GM12865 (cell line): ENCODE data around the gene ST7.
"Not testable (repeated sequence)": the region's sequence is repeated elsewhere in the genome, so short reads cannot be mapped to it uniquely, and the experiment has no call there.

Experiments used
- DNase-seq: peaks from one replicate; pipeline ENCODE4 v3.0.0; 2010; ENCODE audit warnings: low read depth
- H3K4me3 ChIP-seq: 2 replicates; pipeline ENCODE4 v1.5.1; 2011; ENCODE audit warnings: mild to moderate bottlenecking, low read depth, low read length, control low read depth
- TF ChIP-seq, protein P1 (sequence below): IDR thresholded peaks from 2 replicates; pipeline ENCODE4 v1.5.1; 2011; ENCODE audit warnings: low read length, control low read depth, low read depth, inconsistent platforms; ENCODE audit not compliant: insufficient read depth; ENCODE audit errors: missing control alignments

The ST7 gene

DNA sequence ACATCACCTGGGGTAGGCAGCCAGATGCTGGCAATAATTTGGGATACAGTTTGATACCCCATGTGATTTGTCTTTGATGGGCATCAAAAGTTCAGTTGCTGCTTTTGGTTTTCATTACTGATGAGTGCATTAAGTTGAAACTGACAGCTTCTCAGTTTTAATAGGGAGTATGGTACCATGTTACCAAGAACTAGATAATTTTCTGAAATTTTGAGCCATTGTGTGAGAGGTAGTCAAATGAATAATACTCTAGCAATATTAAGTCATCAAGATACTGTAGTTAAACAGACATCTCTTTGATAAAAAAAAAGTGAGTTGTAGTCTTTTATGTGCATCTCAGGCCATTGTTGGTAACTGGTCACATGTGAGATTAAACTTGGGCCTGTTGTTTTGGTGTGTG lies 71.5 kb downstream of the ST7 start:
- TF ChIP-seq, protein P1, sequence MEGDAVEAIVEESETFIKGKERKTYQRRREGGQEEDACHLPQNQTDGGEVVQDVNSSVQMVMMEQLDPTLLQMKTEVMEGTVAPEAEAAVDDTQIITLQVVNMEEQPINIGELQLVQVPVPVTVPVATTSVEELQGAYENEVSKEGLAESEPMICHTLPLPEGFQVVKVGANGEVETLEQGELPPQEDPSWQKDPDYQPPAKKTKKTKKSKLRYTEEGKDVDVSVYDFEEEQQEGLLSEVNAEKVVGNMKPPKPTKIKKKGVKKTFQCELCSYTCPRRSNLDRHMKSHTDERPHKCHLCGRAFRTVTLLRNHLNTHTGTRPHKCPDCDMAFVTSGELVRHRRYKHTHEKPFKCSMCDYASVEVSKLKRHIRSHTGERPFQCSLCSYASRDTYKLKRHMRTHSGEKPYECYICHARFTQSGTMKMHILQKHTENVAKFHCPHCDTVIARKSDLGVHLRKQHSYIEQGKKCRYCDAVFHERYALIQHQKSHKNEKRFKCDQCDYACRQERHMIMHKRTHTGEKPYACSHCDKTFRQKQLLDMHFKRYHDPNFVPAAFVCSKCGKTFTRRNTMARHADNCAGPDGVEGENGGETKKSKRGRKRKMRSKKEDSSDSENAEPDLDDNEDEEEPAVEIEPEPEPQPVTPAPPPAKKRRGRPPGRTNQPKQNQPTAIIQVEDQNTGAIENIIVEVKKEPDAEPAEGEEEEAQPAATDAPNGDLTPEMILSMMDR, result no peak
- DNase-seq, result peak; percentile 14
- no peak overlapping the region for H3K4me3 ChIP-seq

DNA sequence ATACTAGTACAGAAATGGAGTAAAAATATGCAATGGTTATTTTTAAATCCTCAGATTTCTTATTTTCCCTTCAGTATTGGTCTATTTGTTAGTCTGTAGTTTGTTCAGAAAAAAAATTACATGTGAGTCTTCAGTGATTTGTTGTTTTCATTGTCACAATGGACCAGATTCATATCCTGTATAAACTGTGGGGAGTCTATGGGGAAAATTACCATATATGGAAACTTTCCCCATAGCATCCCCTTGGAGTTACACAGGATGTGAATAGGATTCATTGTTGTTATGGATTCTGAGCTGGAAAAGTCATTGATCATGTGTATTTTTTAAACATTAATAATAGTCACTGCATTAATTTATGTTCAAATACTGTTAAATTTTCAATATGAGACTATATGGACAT lies 72.6 kb downstream of the ST7 start:
- TF ChIP-seq, protein P1, result no peak
- no peak overlapping the region for H3K4me3 ChIP-seq
- no peak for DNase-seq

DNA sequence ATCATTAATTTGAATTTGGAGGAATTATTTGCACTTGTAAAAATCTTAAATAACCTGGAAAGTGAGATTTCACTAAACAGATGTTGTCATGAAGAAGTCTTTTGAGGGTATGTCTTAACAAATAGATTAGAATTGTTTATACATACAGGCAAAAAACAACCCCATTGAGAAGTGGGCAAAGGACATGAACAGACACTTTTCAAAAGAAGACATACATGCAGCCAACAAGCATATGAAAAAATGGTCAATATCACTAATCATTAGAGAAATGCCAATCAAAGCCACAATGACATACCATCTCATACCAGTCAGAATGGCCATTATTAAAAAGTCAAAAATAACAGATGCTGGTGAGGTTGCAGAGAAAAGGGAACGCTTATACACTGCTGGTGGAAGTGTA lies 77.0 kb downstream of the ST7 start:
- DNase-seq, H3K4me3 ChIP-seq: not testable (repeated sequence)

DNA sequence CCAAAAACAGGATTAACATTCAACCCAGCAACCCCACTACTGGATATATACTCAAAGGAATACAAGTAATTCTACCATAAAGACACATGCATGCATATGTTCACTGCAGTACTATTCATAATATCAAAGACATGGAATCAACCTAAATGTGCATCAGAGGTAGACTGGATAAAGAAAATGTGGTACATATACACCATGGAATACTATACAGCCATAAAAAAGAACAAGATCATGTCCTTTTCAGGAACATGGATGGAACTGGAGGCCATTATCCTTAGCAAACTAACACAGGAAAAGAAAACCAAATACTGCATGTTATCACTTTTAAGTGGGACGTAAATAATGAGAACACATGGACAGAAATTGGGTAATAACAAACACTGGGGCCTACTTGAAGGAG lies 77.5 kb downstream of the ST7 start:
- not testable (repeated sequence) for H3K4me3 ChIP-seq, DNase-seq

DNA sequence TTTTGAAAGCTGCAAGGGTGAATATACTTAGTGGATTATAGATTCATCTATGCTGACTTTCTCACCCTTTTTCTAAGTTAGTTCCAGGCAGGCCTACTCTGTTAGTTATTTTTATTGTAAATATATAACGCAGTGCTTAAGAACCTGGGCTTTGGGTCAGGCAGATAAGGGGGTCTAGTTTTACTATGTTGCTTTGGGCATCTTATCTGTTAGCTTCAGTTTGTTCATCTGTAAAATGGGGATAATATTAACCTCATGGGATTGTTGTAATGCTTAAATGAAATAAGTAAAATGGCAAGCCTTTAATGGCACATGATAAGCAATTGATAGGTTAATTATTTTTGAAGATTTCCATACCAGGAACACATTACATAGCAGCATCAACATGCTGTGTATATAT lies 79.5 kb downstream of the ST7 start:
- TF ChIP-seq, protein P1, result no peak
- DNase-seq, result no peak
- H3K4me3 ChIP-seq, result no peak overlapping the region

DNA sequence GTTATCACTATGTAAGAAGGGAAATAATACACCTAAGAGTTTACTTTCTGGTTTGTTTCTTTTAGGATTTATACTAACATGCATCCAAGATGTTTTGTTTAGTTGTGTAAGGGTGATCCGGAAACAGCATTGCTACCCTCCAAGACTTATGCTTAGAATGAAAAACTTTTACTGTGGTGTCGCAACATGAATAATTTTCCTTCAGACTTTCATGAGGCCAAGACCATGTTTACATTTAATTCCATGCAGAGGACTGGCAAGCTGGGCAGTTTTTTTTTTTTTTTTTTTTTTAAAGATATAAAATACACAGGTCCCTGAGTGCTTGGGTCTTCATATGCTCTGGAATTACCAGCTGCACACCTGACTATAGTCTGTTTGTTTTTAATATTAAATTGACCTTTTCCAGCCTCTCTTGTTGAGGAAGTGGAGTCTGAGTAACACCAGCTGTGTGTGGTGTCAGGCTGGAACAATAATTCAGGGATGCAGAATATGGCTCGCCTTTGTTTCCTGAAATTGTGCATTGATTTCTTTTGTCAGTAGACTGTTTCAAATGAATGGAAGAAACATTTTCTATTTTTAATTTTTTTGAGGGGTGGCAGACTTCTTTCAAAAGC lies 81.7 kb downstream of the ST7 start:
- H3K4me3 ChIP-seq, result no peak overlapping the region
- TF ChIP-seq, protein P1, result no peak
- no peak for DNase-seq

DNA sequence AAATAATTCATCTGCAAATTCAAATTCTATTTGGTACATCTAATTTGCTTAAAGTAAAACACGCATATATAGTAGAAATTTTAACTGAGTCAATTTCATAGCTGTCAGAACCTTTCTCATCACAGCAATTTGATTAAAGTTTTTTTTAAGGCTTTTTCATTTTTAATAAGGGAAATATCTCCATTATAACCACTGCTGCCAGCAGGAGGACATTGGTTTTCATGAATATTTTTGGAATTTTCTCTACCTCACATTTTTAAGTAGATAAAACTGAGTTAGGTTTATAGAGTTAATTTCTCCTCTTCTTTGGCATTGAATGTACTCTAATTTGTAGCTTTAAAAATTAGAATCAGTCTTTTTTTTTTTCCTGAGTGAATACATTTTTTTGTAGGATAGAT lies 82.2 kb downstream of the ST7 start:
- TF ChIP-seq, protein P1, result no peak
- DNase-seq, result no peak
- H3K4me3 ChIP-seq, result no peak overlapping the region

DNA sequence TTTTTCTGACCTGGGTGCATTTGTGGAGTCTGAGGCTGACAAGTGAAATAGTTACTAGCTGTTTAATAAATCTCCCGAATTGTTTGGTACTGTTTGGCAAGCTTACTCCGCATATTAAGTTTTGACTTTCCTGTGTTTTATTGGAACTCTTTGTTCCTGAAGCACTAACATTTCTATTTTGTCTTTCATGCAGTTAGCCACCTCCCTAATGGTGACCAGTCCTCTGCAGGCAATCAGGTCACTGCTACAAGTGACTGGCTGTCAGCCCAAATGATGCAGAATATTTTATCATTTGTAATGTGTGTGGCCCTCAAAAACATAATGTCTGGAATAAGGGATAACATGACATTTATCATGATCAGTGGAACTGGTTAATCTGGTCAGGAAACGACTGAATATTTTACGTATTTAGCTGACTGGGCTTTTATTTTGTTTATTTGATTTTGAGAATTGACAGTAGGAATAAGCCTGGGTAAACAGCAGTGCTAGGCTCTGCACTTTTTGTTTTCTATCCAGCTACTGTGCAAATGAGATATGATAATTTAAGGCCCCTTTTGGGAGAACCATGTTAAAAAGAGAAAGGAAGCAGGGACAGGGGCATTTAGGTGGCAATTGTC lies 82.9 kb downstream of the ST7 start:
- no peak overlapping the region for H3K4me3 ChIP-seq
- DNase-seq, result no peak
- TF ChIP-seq, protein P1, result no peak
